Endothelial cell of umbilical vein (primary cell): ENCODE measurements around the gene GSTM4. TPM values are rescaled to one million over a fixed set of nuclear protein-coding genes. Genes with fewer than 3 reads are reported as not detected.

ENCODE experiments used
- polyA plus RNA-seq, 4 experiments: library from polyadenylated mRNA; depleted of rRNA in 3 of 4; stranded (reverse) in 3 of 4; unstranded in 1 of 4; fragments of >200 nt; gene quantifications; 2 replicates each; pipeline versions ENCODE4 v1.2.1 to v1.2.3, GENCODE V29; 2011 to 2012; ENCODE audit warnings: missing spikeins in 1 of 4
- total RNA-seq: library from RNA; stranded (reverse); gene quantifications from 2 replicates; pipeline ENCODE4 v1.2.3, GENCODE V29; 2021

The GSTM4 gene
- total and polyA plus RNA-seq, 2 donors (not counting 3 experiments of a cell fraction or from before 2014, with no cell fraction given), result 9.5 to 11.6 TPM

Other genes starting within 250 kb of the GSTM4 start
- gene PSMA5, start 229.7 kb upstream of the GSTM4 start, total RNA-seq, result 112 and 125 TPM in 2 replicates
- gene PSMA5, start 229.7 kb upstream of the GSTM4 start, polyA plus RNA-seq, result 87.9 and 98.1 TPM in 2 replicates
- gene SYPL2, start 189.6 kb upstream of the GSTM4 start, total RNA-seq, result not detected in 2 replicates
- gene SYPL2, start 189.6 kb upstream of the GSTM4 start, polyA plus RNA-seq, result 0.02 TPM in 1 of 2 replicates, not detected in the other
- gene ATXN7L2, start 172.2 kb upstream of the GSTM4 start, total RNA-seq, result 3.8 and 4.4 TPM in 2 replicates
- 4.9 and 5.7 TPM in 2 replicates for gene ATXN7L2, start 172.2 kb upstream of the GSTM4 start, polyA plus RNA-seq
- 6.9 and 7.3 TPM in 2 replicates for gene CYB561D1, start 162.0 kb upstream of the GSTM4 start, total RNA-seq
- gene CYB561D1, start 162.0 kb upstream of the GSTM4 start, polyA plus RNA-seq, result 7.2 and 9.2 TPM in 2 replicates
- gene AMIGO1, start 146.4 kb upstream of the GSTM4 start, total RNA-seq, result 0.78 and 0.88 TPM in 2 replicates
- 0.67 and 0.80 TPM in 2 replicates for gene AMIGO1, start 146.4 kb upstream of the GSTM4 start, polyA plus RNA-seq
- gene GPR61, start 116.2 kb upstream of the GSTM4 start, total RNA-seq, result not detected in 2 replicates
- not detected in 2 replicates for gene GPR61, start 116.2 kb upstream of the GSTM4 start, polyA plus RNA-seq
- 12.9 and 14.0 TPM in 2 replicates for gene GNAI3, start 107.5 kb upstream of the GSTM4 start, total RNA-seq
- 3.7 and 5.0 TPM in 2 replicates for gene GNAI3, start 107.5 kb upstream of the GSTM4 start, polyA plus RNA-seq
- 0.30 TPM in 1 of 2 replicates, not detected in the other for gene GNAT2, start 36.5 kb upstream of the GSTM4 start, total RNA-seq
- gene GNAT2, start 36.5 kb upstream of the GSTM4 start, polyA plus RNA-seq, result 0.08 TPM in 1 of 2 replicates, not detected in the other
- 69.4 and 82.7 TPM in 2 replicates for gene AMPD2, start 36.3 kb upstream of the GSTM4 start, total RNA-seq
- 66.5 and 69.4 TPM in 2 replicates for gene AMPD2, start 36.3 kb upstream of the GSTM4 start, polyA plus RNA-seq
- gene GSTM2, start 12.0 kb downstream of the GSTM4 start, total RNA-seq, result 12.0 and 21.5 TPM in 2 replicates
- gene GSTM2, start 12.0 kb downstream of the GSTM4 start, polyA plus RNA-seq, result 23.6 and 27.1 TPM in 2 replicates
- gene GSTM1, start 31.7 kb downstream of the GSTM4 start, total RNA-seq, result 35.5 TPM in 1 of 2 replicates, not detected in the other
- gene GSTM1, start 31.7 kb downstream of the GSTM4 start, polyA plus RNA-seq, result 0.16 TPM in 1 of 2 replicates, not detected in the other
- gene GSTM5, start 56.2 kb downstream of the GSTM4 start, total RNA-seq, result 0.51 and 1.6 TPM in 2 replicates
- gene GSTM5, start 56.2 kb downstream of the GSTM4 start, polyA plus RNA-seq, result 0.21 and 0.25 TPM in 2 replicates
- 18.5 and 27.9 TPM in 2 replicates for gene GSTM3, start 84.9 kb downstream of the GSTM4 start, total RNA-seq
- 48.3 and 52.0 TPM in 2 replicates for gene GSTM3, start 84.9 kb downstream of the GSTM4 start, polyA plus RNA-seq
- not detected in 2 replicates for gene EPS8L3, start 107.8 kb downstream of the GSTM4 start, total RNA-seq
- not detected in 2 replicates for gene EPS8L3, start 107.8 kb downstream of the GSTM4 start, polyA plus RNA-seq